OCI-LY7 (cell line): ENCODE results near the gene RCAN3. TPM values are rescaled to one million over a fixed set of nuclear protein-coding genes. Genes with fewer than 3 reads are reported as not detected.

Source experiments
- BruUV-seq: library from RNA; stranded (reverse); fragments of 400-500 nt; replicated peaks from 2 replicates; lab custom pipeline; 2021; lab: Mats Ljungman, UMichigan
- CTCF ChIA-PET: fragments of 300-600 bp; sonication (Branson Sonifier 250); formaldehyde crosslinking; loops from one replicate; lab custom pipeline; 2022; ENCODE audit warnings: antibody characterized with exemption; ENCODE audit not compliant: unreplicated experiment; lab: Charles Lee
- POLR2A ChIA-PET: fragments of 300-600 bp; sonication (Branson Sonifier 250); formaldehyde crosslinking; loops from one replicate; lab custom pipeline; 2022; ENCODE audit warnings: antibody characterized with exemption; lab: Charles Lee
- DNase-seq: peaks from one replicate; pipeline ENCODE4 v3.0.0-alpha.2; 2015; ENCODE audit warnings: low spot score
- H2AFZ ChIP-seq: fragments of 200-600 bp; sonication (generic), shearing (Covaris generic); 2 replicates; pipeline ENCODE4 v1.6.1; 2014; ENCODE audit warnings: mild to moderate bottlenecking, antibody characterized with exemption, low read length, moderate library complexity
- H3K27ac ChIP-seq: fragments of 200-600 bp; sonication (generic); 2 replicates; pipeline ENCODE4 v1.5.1; 2014; ENCODE audit warnings: mixed run types, low read depth, mild to moderate bottlenecking, moderate library complexity, low read length, inconsistent platforms; ENCODE audit not compliant: poor library complexity, severe bottlenecking
- H3K36me3 ChIP-seq: fragments of 200-600 bp; sonication (generic); 2 replicates; pipeline ENCODE4 v1.6.1; 2014; ENCODE audit warnings: mild to moderate bottlenecking, antibody characterized with exemption, low read length, moderate library complexity, mixed read lengths; ENCODE audit not compliant: insufficient read depth
- H3K4me1 ChIP-seq: fragments of 200-600 bp; sonication (generic); 2 replicates; pipeline ENCODE4 v1.5.1; 2014; ENCODE audit warnings: mild to moderate bottlenecking, low read length; ENCODE audit not compliant: insufficient read depth, poor library complexity, severe bottlenecking
- H3K4me2 ChIP-seq: fragments of 200-600 bp; sonication (generic); 2 replicates; pipeline ENCODE4 v1.6.1; 2014; ENCODE audit warnings: mild to moderate bottlenecking, low read length
- H3K4me3 ChIP-seq: fragments of 200-600 bp; sonication (generic); 2 replicates; pipeline ENCODE4 v1.5.1; 2014; ENCODE audit warnings: mild to moderate bottlenecking, low read depth, low read length; ENCODE audit not compliant: poor library complexity, severe bottlenecking
- H3K79me2 ChIP-seq: fragments of 200-600 bp; sonication (generic); 2 replicates; pipeline ENCODE4 v1.6.1; 2016; ENCODE audit warnings: low read depth, mild to moderate bottlenecking, low read length, moderate library complexity, mixed read lengths; ENCODE audit not compliant: insufficient read depth
- H3K9me2 ChIP-seq: fragments of 200-600 bp; sonication (generic); 2 replicates; pipeline ENCODE4 v1.6.1; 2016; ENCODE audit warnings: mild to moderate bottlenecking, low read length, mixed read lengths; ENCODE audit not compliant: insufficient read depth
- H3K9me3 ChIP-seq: fragments of 200-600 bp; sonication (generic); 2 replicates; pipeline ENCODE4 v1.6.1; 2014; ENCODE audit warnings: mild to moderate bottlenecking, mixed run types, low read length, mixed read lengths
- H4K20me1 ChIP-seq: fragments of 200-600 bp; sonication (generic); 2 replicates; pipeline ENCODE4 v1.6.1; 2014; ENCODE audit warnings: mild to moderate bottlenecking, antibody characterized with exemption, low read length, moderate library complexity, mixed read lengths; ENCODE audit not compliant: insufficient read depth
- EZH2phosphoT487 ChIP-seq: fragments of 200-600 bp; sonication (generic); IDR thresholded peaks from 2 replicates; pipeline ENCODE4 v1.6.1; 2018; ENCODE audit warnings: low read depth, borderline replicate concordance, mild to moderate bottlenecking, mixed run types, antibody characterized with exemption, low read length, moderate library complexity, mixed read lengths
- intact Hi-C: fragments of 100-400 bp; cut with micrococcal nuclease; formaldehyde crosslinking; loops from one replicate; pipeline ENCODE4 v1.10.0; 2022; ENCODE audit not compliant: unreplicated experiment
- total RNA-seq, 2 experiments: library from RNA; depleted of rRNA in 1 of 2; stranded (reverse); fragments of >200 nt in 1 of 2; shearing (Covaris generic) in 1 of 2; gene quantifications; 2 replicates each; pipeline ENCODE4 v1.2.3, GENCODE V29; 2014 to 2022
- TF ChIP-seq, protein P1 (sequence below): fragments of 200-600 bp; sonication (generic); conservative IDR thresholded peaks from 2 replicates; pipeline ENCODE4 v1.5.1; 2014; ENCODE audit warnings: mild to moderate bottlenecking, antibody characterized with exemption, low read length, moderate library complexity, mixed read lengths

Gene RCAN3
- total RNA-seq, 2 experiments from 2014 or later = 13.0 to 47.8 TPM

GRCh38 chr1:24504560-24504959, 1.9 kb downstream of the RCAN3 start:
- no peak overlapping the region for H2AFZ ChIP-seq
- CTCF ChIA-PET = interaction anchor here (1.2 kb wide), 2 partner anchors 18 to 82 kb away, joined by 3 read pairs; no protein-coding TSS in a partner anchor
- intact Hi-C loops = loop anchor here (5.0 kb wide), 2 partner anchors 83 to 317 kb away; partner anchors contain the start of gene IFNLR1
- no peaks in the 10 kb centered on the region for H3K9me2 ChIP-seq
- H4K20me1 ChIP-seq = no peaks in the 10 kb centered on the region
- peak overlapping the region; percentile 84 for H3K4me3 ChIP-seq
- H3K79me2 ChIP-seq = peaks cover 55% of the 10 kb centered on the region
- H3K4me2 ChIP-seq = peak overlapping the region; percentile 80
- H3K36me3 ChIP-seq = peaks cover 8% of the 10 kb centered on the region
- TSS peak; percentile 58 for BruUV-seq
- TF ChIP-seq EZH2phosphoT487 = no peak
- TF ChIP-seq, protein P1, sequence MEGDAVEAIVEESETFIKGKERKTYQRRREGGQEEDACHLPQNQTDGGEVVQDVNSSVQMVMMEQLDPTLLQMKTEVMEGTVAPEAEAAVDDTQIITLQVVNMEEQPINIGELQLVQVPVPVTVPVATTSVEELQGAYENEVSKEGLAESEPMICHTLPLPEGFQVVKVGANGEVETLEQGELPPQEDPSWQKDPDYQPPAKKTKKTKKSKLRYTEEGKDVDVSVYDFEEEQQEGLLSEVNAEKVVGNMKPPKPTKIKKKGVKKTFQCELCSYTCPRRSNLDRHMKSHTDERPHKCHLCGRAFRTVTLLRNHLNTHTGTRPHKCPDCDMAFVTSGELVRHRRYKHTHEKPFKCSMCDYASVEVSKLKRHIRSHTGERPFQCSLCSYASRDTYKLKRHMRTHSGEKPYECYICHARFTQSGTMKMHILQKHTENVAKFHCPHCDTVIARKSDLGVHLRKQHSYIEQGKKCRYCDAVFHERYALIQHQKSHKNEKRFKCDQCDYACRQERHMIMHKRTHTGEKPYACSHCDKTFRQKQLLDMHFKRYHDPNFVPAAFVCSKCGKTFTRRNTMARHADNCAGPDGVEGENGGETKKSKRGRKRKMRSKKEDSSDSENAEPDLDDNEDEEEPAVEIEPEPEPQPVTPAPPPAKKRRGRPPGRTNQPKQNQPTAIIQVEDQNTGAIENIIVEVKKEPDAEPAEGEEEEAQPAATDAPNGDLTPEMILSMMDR = no peak
- H3K4me1 ChIP-seq = peaks cover 67% of the 10 kb centered on the region
- POLR2A ChIA-PET = interaction anchor here (0.6 to 4.0 kb wide), 9 partner anchors 12 to 363 kb away, joined by 3 to 29 read pairs (median 4); no protein-coding TSS in a partner anchor
- H3K9me3 ChIP-seq = no peaks in the 10 kb centered on the region
- peak overlapping the region; percentile 64 for H3K27ac ChIP-seq
- no peak for DNase-seq

GRCh38 chr1:24505816-24506215, 3.2 kb downstream of the RCAN3 start:
- H3K36me3 ChIP-seq = peaks cover 11% of the 10 kb centered on the region
- no TSS peak for BruUV-seq
- H3K4me1 ChIP-seq = peaks cover 61% of the 10 kb centered on the region
- no peak for DNase-seq
- no peaks in the 10 kb centered on the region for H4K20me1 ChIP-seq
- no peaks in the 10 kb centered on the region for H3K9me2 ChIP-seq
- ChIA-PET CTCF (no interaction called here), POLR2A (interaction anchor here (0.6 to 4.0 kb wide), 10 partner anchors 11 to 640 kb away, joined by 3 to 29 read pairs (median 5); no protein-coding TSS in a partner anchor)
- H3K4me3 ChIP-seq = peak overlapping the region; percentile 47
- peak overlapping the region; percentile 80 for H3K4me2 ChIP-seq
- H3K27ac ChIP-seq = peak overlapping the region; percentile 71
- no peak overlapping the region for H2AFZ ChIP-seq
- intact Hi-C loops = no loop called here
- H3K9me3 ChIP-seq = no peaks in the 10 kb centered on the region
- peaks cover 55% of the 10 kb centered on the region for H3K79me2 ChIP-seq
- TF ChIP-seq, protein P1 = no peak
- TF ChIP-seq EZH2phosphoT487 = no peak

DNA sequence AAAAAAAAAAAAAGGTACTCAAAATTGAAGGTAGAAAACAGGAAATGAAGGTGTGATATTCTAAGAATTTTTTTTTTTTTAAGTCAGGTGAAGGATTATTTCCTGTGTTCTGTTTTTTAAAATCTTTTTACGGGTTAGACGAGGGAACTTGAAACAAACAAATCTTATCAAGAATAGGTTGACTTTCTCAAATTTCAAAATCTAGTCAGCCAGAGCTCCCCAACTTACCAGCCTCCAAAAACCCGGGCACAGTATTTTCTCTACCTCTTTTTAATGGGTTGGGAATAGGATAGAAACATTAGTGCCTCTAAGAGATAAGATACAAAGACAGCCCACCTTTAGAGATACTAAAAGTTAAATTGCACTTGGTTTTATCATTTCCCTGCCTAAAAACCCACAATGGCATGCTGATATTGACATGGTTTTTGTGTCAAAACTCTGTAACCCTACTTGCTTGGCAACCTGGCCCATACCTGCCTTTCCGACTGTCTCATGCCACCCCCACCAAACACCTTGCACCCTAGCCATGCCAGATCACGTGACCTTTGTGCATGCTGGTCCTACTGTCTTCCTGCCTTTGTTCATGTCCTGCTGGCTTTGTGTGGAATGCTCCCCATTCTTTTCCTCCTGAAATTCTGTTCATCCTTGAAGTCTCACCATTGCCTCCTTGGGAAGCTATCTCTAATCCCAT, 4.2 kb downstream of the RCAN3 start:
- H3K79me2 ChIP-seq = peaks cover 55% of the 10 kb centered on the region
- ChIA-PET CTCF (no interaction called here), POLR2A (interaction anchor here (1.2 to 4.0 kb wide), 5 partner anchors 10 to 95 kb away, joined by 3 to 29 read pairs (median 10); no protein-coding TSS in a partner anchor)
- H3K4me1 ChIP-seq = peaks cover 51% of the 10 kb centered on the region
- H3K36me3 ChIP-seq = peaks cover 11% of the 10 kb centered on the region
- intact Hi-C loops = no loop called here
- BruUV-seq = no TSS peak
- H3K27ac ChIP-seq = peak overlapping the region; percentile 71
- TF ChIP-seq, protein P1 = no peak
- TF ChIP-seq EZH2phosphoT487 = no peak
- no peak overlapping the region; the same call in 1 of the 2 replicates for H2AFZ ChIP-seq
- no peaks in the 10 kb centered on the region for H3K9me3 ChIP-seq
- H3K9me2 ChIP-seq = no peaks in the 10 kb centered on the region
- H3K4me3 ChIP-seq = peak overlapping the region; percentile 47
- H4K20me1 ChIP-seq = no peaks in the 10 kb centered on the region
- peak overlapping the region; percentile 80 for H3K4me2 ChIP-seq
- DNase-seq = peak; percentile 46
